ENCODE measurements around the gene RPS6KB1.
"Not testable (repeated sequence)": the region's sequence is repeated elsewhere in the genome, so short reads cannot be mapped to it uniquely, and the experiment has no call there.

Gene RPS6KB1

GRCh38 chr17:59930121-59930520 lies 37.2 kb downstream of the RPS6KB1 start:
- peaks cover 55% of the 10 kb centered on the region for H3K36me3 ChIP-seq (ENCODE audit: insufficient read depth, low read length)
- not testable (repeated sequence) for H2AFZ ChIP-seq (ENCODE audit: low read depth, low read length); H3K4me1 ChIP-seq (ENCODE audit: insufficient read depth, low read length); H3K9me3 ChIP-seq (ENCODE audit: low read length); H3K27me3 ChIP-seq (ENCODE audit: insufficient read depth, low read length); H3K4me3 ChIP-seq (ENCODE audit: low read length)

GRCh38 chr17:59930768-59931167 lies 37.8 kb downstream of the RPS6KB1 start:
- H3K27me3 ChIP-seq (ENCODE audit: insufficient read depth, low read length); H3K4me3 ChIP-seq (ENCODE audit: low read length); H2AFZ ChIP-seq (ENCODE audit: low read depth, low read length); H3K9me3 ChIP-seq (ENCODE audit: low read length); H3K4me1 ChIP-seq (ENCODE audit: insufficient read depth, low read length): not testable (repeated sequence)
- peaks cover 60% of the 10 kb centered on the region for H3K36me3 ChIP-seq (ENCODE audit: insufficient read depth, low read length)

GRCh38 chr17:59933317-59933716 lies 40.4 kb downstream of the RPS6KB1 start:
- H3K4me1 ChIP-seq (ENCODE audit: insufficient read depth, low read length); H3K9me3 ChIP-seq (ENCODE audit: low read length); H3K4me3 ChIP-seq (ENCODE audit: low read length); H2AFZ ChIP-seq (ENCODE audit: low read depth, low read length); H3K27me3 ChIP-seq (ENCODE audit: insufficient read depth, low read length): not testable (repeated sequence)
- peaks cover 62% of the 10 kb centered on the region for H3K36me3 ChIP-seq (ENCODE audit: insufficient read depth, low read length)

GRCh38 chr17:59940697-59941096 lies 47.8 kb downstream of the RPS6KB1 start:
- H3K9me3 ChIP-seq (ENCODE audit: low read length); H3K27me3 ChIP-seq (ENCODE audit: insufficient read depth, low read length); H3K4me1 ChIP-seq (ENCODE audit: insufficient read depth, low read length); H2AFZ ChIP-seq (ENCODE audit: low read depth, low read length); H3K4me3 ChIP-seq (ENCODE audit: low read length): not testable (repeated sequence)
- H3K36me3 ChIP-seq (ENCODE audit: insufficient read depth, low read length) = peaks cover 56% of the 10 kb centered on the region

GRCh38 chr17:59941131-59941530 lies 48.2 kb downstream of the RPS6KB1 start:
- peaks cover 53% of the 10 kb centered on the region for H3K36me3 ChIP-seq (ENCODE audit: insufficient read depth, low read length)
- H3K4me3 ChIP-seq (ENCODE audit: low read length) = no peak overlapping the region

GRCh38 chr17:59946433-59946832 lies 53.5 kb downstream of the RPS6KB1 start:
- H3K4me3 ChIP-seq (ENCODE audit: low read length); H3K4me1 ChIP-seq (ENCODE audit: insufficient read depth, low read length); H2AFZ ChIP-seq (ENCODE audit: low read depth, low read length); H3K9me3 ChIP-seq (ENCODE audit: low read length); H3K27me3 ChIP-seq (ENCODE audit: insufficient read depth, low read length): not testable (repeated sequence)
- H3K36me3 ChIP-seq (ENCODE audit: insufficient read depth, low read length) = peaks cover 49% of the 10 kb centered on the region

More at GRCh38 chr17:59941131-59941530, 48.2 kb downstream of the RPS6KB1 start:
- Histone ChIP-seq H3K27me3 (ENCODE audit: insufficient read depth, low read length) (no peaks in the 10 kb centered on the region), H3K9me3 (ENCODE audit: low read length) (no peaks in the 10 kb centered on the region), H3K4me1 (ENCODE audit: insufficient read depth, low read length) (no peaks in the 10 kb centered on the region), H2AFZ (ENCODE audit: low read depth, low read length) (no peak overlapping the region)

- H3K9me3 ChIP-seq (ENCODE audit: low read length); H2AFZ ChIP-seq (ENCODE audit: low read depth, low read length); H3K4me1 ChIP-seq (ENCODE audit: insufficient read depth, low read length); H3K27me3 ChIP-seq (ENCODE audit: insufficient read depth, low read length); H3K4me3 ChIP-seq (ENCODE audit: low read length): not testable (repeated sequence)
- H3K36me3 ChIP-seq (ENCODE audit: insufficient read depth, low read length) = peaks cover 50% of the 10 kb centered on the region
Observed at GRCh38 chr17:59947310-59947709, 54.4 kb downstream of the RPS6KB1 start.

GRCh38 chr17:59950049-59950448 lies 57.1 kb downstream of the RPS6KB1 start:
- Histone ChIP-seq H2AFZ (ENCODE audit: low read depth, low read length) (no peak overlapping the region), H3K4me3 (ENCODE audit: low read length) (no peak overlapping the region), H3K36me3 (ENCODE audit: insufficient read depth, low read length) (peaks cover 41% of the 10 kb centered on the region), H3K27me3 (ENCODE audit: insufficient read depth, low read length) (no peaks in the 10 kb centered on the region), H3K9me3 (ENCODE audit: low read length) (no peaks in the 10 kb centered on the region), H3K4me1 (ENCODE audit: insufficient read depth, low read length) (no peaks in the 10 kb centered on the region)

- Histone ChIP-seq H3K4me1 (ENCODE audit: insufficient read depth, low read length) (no peaks in the 10 kb centered on the region), H3K36me3 (ENCODE audit: insufficient read depth, low read length) (peaks cover 47% of the 10 kb centered on the region), H3K4me3 (ENCODE audit: low read length) (no peak overlapping the region), H3K9me3 (ENCODE audit: low read length) (no peaks in the 10 kb centered on the region), H3K27me3 (ENCODE audit: insufficient read depth, low read length) (no peaks in the 10 kb centered on the region), H2AFZ (ENCODE audit: low read depth, low read length) (no peak overlapping the region)
Observed at GRCh38 chr17:59954856-59955255, 61.9 kb downstream of the RPS6KB1 start.

GRCh38 chr17:59959574-59959973 lies 66.7 kb downstream of the RPS6KB1 start:
- H2AFZ ChIP-seq (ENCODE audit: low read depth, low read length); H3K4me1 ChIP-seq (ENCODE audit: insufficient read depth, low read length): not testable (repeated sequence)
- H3K36me3 ChIP-seq (ENCODE audit: insufficient read depth, low read length) = peaks cover 29% of the 10 kb centered on the region

GRCh38 chr17:59962739-59963318 lies 69.9 kb downstream of the RPS6KB1 start:
- H2AFZ ChIP-seq (ENCODE audit: low read depth, low read length) = no peak overlapping the region

More at GRCh38 chr17:59959574-59959973, 66.7 kb downstream of the RPS6KB1 start:
- H3K9me3 ChIP-seq (ENCODE audit: low read length); H3K4me3 ChIP-seq (ENCODE audit: low read length); H3K27me3 ChIP-seq (ENCODE audit: insufficient read depth, low read length): not testable (repeated sequence)

GRCh38 chr17:59963738-59964481 lies 71.0 kb downstream of the RPS6KB1 start:
- Histone ChIP-seq H3K9me3 (ENCODE audit: low read length) (no peaks in the 10 kb centered on the region), H3K4me3 (ENCODE audit: low read length) (peak overlapping the region; percentile 69), H3K4me1 (ENCODE audit: insufficient read depth, low read length) (peaks cover 16% of the 10 kb centered on the region), H3K36me3 (ENCODE audit: insufficient read depth, low read length) (peaks cover 11% of the 10 kb centered on the region), H2AFZ (ENCODE audit: low read depth, low read length) (peak overlapping the region; percentile 87), H3K27me3 (ENCODE audit: insufficient read depth, low read length) (peaks cover 3% of the 10 kb centered on the region)

More at GRCh38 chr17:59962739-59963318, 69.9 kb downstream of the RPS6KB1 start:
- H3K36me3 ChIP-seq (ENCODE audit: insufficient read depth, low read length) = peaks cover 18% of the 10 kb centered on the region
- peaks cover 3% of the 10 kb centered on the region for H3K27me3 ChIP-seq (ENCODE audit: insufficient read depth, low read length)
- peaks cover 12% of the 10 kb centered on the region for H3K4me1 ChIP-seq (ENCODE audit: insufficient read depth, low read length)
- H3K9me3 ChIP-seq (ENCODE audit: low read length) = no peaks in the 10 kb centered on the region
- H3K4me3 ChIP-seq (ENCODE audit: low read length) = no peak overlapping the region

GRCh38 chr17:59964482-59965328 lies 71.8 kb downstream of the RPS6KB1 start, which contains the start of gene RNFT1:
Gene RNFT1 (minus strand): TSS chr17:59964740. CDS start chr17:59964663, 77 bp downstream.
- Histone ChIP-seq H3K27me3 (ENCODE audit: insufficient read depth, low read length) (peaks cover 3% of the 10 kb centered on the region), H3K4me3 (ENCODE audit: low read length) (peak within 1 kb of the TSS; percentile 69), H3K4me1 (ENCODE audit: insufficient read depth, low read length) (peaks cover 16% of the 10 kb centered on the region), H3K9me3 (ENCODE audit: low read length) (no peaks in the 10 kb centered on the region), H2AFZ (ENCODE audit: low read depth, low read length) (peak within 1 kb of the TSS; percentile 87), H3K36me3 (ENCODE audit: insufficient read depth, low read length) (peaks cover 7% of the 10 kb centered on the region)
